ENCODE measurements around the gene ENPP3. TPM values are rescaled to one million over a fixed set of nuclear protein-coding genes. Genes with fewer than 3 reads are reported as not detected.

Gene ENPP3
- total RNA-seq, 2 experiments from 2014 or later, result 1.3 to 2.3 TPM

DNA sequence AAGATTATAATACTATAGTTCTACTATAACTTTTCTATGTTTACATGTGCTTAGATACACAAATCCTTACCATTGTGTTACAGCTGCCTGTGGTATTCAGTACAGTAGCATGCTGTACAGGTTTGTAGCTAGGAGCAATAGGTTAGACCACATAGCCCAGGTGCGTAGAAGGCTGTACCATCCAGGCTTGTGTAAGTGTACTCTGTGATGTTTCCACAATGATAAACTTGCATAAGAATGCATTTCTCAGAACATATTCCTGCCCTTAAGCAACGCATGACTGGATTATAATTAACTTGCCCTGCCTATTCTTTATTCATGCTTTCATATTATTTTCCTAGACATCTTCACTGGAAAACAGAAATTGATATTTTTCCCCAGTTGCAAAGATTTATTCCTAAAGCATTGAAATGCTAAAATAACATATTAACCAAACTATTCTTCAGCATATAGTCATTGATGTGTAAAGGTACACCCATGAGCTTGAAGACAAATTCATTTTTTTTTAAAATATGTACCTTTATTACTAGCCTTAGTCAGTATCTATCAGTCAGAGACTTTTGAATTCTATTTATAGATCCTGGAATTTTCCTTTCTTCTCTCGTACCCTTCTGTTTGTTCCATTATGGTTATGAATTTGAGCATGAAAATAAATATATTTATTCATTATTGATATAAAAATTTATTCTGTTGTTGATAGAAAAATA lies 80.9 kb downstream of the ENPP3 start:
- H3K27ac ChIP-seq (ENCODE audit: low read depth, low read length, poor library complexity, severe bottlenecking), result no peak overlapping the region
- H3K9me2 ChIP-seq (ENCODE audit: insufficient read depth, low read length), result no peaks in the 10 kb centered on the region
- BruUV-seq (replicated peaks), result no TSS peak
- H3K4me1 ChIP-seq (ENCODE audit: insufficient read depth, low read length, poor library complexity, severe bottlenecking), result no peaks in the 10 kb centered on the region
- H3K79me2 ChIP-seq (ENCODE audit: insufficient read depth, low read depth, low read length), result no peaks in the 10 kb centered on the region
- H3K9me3 ChIP-seq (ENCODE audit: low read length), result no peaks in the 10 kb centered on the region
- H3K4me3 ChIP-seq (ENCODE audit: low read depth, low read length, poor library complexity, severe bottlenecking), result no peak overlapping the region
- H4K20me1 ChIP-seq (ENCODE audit: insufficient read depth, low read length), result no peaks in the 10 kb centered on the region
- CTCF ChIA-PET (ENCODE audit: unreplicated experiment), result interaction anchor here (0.5 kb wide), 1 partner anchor 42 kb away, joined by 3 read pairs; no protein-coding TSS in a partner anchor
- no peaks in the 10 kb centered on the region for H3K36me3 ChIP-seq (ENCODE audit: insufficient read depth, low read length)
- POLR2A ChIA-PET, result interaction anchor here (0.7 to 2.3 kb wide), 2 partner anchors 10 to 477 kb away, joined by 4 to 11 read pairs; no protein-coding TSS in a partner anchor
- no peak overlapping the region for H3K4me2 ChIP-seq (ENCODE audit: low read length)
- DNase-seq (ENCODE audit: low spot score), result no peak
- intact Hi-C loops (cut with micrococcal nuclease; ENCODE audit: unreplicated experiment), result no loop called here
- no peak overlapping the region for H2AFZ ChIP-seq (ENCODE audit: low read length)
- TF ChIP-seq, protein P1, sequence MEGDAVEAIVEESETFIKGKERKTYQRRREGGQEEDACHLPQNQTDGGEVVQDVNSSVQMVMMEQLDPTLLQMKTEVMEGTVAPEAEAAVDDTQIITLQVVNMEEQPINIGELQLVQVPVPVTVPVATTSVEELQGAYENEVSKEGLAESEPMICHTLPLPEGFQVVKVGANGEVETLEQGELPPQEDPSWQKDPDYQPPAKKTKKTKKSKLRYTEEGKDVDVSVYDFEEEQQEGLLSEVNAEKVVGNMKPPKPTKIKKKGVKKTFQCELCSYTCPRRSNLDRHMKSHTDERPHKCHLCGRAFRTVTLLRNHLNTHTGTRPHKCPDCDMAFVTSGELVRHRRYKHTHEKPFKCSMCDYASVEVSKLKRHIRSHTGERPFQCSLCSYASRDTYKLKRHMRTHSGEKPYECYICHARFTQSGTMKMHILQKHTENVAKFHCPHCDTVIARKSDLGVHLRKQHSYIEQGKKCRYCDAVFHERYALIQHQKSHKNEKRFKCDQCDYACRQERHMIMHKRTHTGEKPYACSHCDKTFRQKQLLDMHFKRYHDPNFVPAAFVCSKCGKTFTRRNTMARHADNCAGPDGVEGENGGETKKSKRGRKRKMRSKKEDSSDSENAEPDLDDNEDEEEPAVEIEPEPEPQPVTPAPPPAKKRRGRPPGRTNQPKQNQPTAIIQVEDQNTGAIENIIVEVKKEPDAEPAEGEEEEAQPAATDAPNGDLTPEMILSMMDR (conservative IDR thresholded peaks at IDR 0.05; ENCODE audit: low read length), result no peak
- no peak for TF ChIP-seq EZH2phosphoT487 (IDR thresholded peaks at IDR 0.05; ENCODE audit: borderline replicate concordance, low read depth, low read length)

DNA sequence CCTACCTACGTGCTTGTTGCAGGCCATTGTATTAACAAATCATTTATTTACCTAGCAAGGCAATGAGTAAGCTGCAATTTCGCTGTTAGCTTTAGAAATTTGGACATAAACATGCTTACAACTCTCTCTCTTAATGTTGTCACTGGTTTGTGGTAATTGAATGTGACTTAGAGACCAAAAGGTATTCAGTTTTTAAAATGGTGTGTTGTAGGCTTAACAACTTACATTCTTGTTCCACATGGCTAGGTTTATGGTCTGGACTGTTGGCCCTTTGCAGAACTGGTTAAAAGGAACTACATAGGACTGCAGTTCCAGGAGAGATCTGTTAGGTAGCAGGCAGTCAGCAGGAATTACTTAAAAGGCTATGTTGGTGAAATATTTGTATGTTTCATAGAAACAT lies 84.1 kb downstream of the ENPP3 start:
- Histone ChIP-seq H3K4me2 (ENCODE audit: low read length) (no peak overlapping the region), H3K4me1 (ENCODE audit: insufficient read depth, low read length, poor library complexity, severe bottlenecking) (no peaks in the 10 kb centered on the region), H2AFZ (ENCODE audit: low read length) (no peak overlapping the region), H3K36me3 (ENCODE audit: insufficient read depth, low read length) (no peaks in the 10 kb centered on the region), H3K9me2 (ENCODE audit: insufficient read depth, low read length) (no peaks in the 10 kb centered on the region), H3K4me3 (ENCODE audit: low read depth, low read length, poor library complexity, severe bottlenecking) (no peak overlapping the region), H3K79me2 (ENCODE audit: insufficient read depth, low read depth, low read length) (no peaks in the 10 kb centered on the region), H4K20me1 (ENCODE audit: insufficient read depth, low read length) (no peaks in the 10 kb centered on the region), H3K27ac (ENCODE audit: low read depth, low read length, poor library complexity, severe bottlenecking) (no peak overlapping the region), H3K9me3 (ENCODE audit: low read length) (no peaks in the 10 kb centered on the region)
- BruUV-seq (replicated peaks), result no TSS peak
- POLR2A ChIA-PET, result interaction anchor here (0.9 to 2.0 kb wide), 3 partner anchors 11 to 33 kb away, joined by 3 to 8 read pairs (median 5); no protein-coding TSS in a partner anchor
- no peak for DNase-seq (ENCODE audit: low spot score)
- TF ChIP-seq EZH2phosphoT487 (IDR thresholded peaks at IDR 0.05; ENCODE audit: borderline replicate concordance, low read depth, low read length), result no peak
- TF ChIP-seq, protein P1 (conservative IDR thresholded peaks at IDR 0.05; ENCODE audit: low read length), result no peak
- CTCF ChIA-PET (ENCODE audit: unreplicated experiment), result no interaction called here
- intact Hi-C loops (cut with micrococcal nuclease; ENCODE audit: unreplicated experiment), result no loop called here

DNA sequence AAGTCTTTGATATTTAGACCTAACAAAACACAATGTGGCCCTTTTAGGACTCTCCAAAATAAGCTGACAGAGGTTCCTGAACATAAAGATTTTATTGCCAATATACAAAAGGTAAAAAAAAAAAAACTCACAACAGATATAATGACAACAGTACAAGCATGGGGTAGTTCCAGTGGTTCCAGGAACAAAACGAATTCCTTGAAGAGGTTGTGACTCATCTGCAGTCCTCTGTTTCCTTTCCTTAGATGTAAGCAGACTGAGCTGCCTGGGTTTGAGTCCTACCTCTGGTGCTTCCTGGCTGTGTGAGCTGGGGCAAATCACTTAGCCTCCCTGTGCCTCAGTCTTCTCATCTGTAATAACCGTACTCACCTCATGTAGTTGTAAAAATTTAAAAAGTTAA lies 87.0 kb downstream of the ENPP3 start:
- ChIA-PET CTCF (ENCODE audit: unreplicated experiment) (no interaction called here), POLR2A (interaction anchor here (0.9 kb wide), 1 partner anchor 8 kb away, joined by 3 read pairs; no protein-coding TSS in a partner anchor)
- no peak overlapping the region for H3K4me2 ChIP-seq (ENCODE audit: low read length)
- H3K9me2 ChIP-seq (ENCODE audit: insufficient read depth, low read length), result no peaks in the 10 kb centered on the region
- no TSS peak for BruUV-seq (replicated peaks)
- H3K36me3 ChIP-seq (ENCODE audit: insufficient read depth, low read length), result no peaks in the 10 kb centered on the region
- TF ChIP-seq, protein P1 (conservative IDR thresholded peaks at IDR 0.05; ENCODE audit: low read length), result no peak
- no peak for TF ChIP-seq EZH2phosphoT487 (IDR thresholded peaks at IDR 0.05; ENCODE audit: borderline replicate concordance, low read depth, low read length)
- no peak for DNase-seq (ENCODE audit: low spot score)
- no peaks in the 10 kb centered on the region for H3K79me2 ChIP-seq (ENCODE audit: insufficient read depth, low read depth, low read length)
- no peak overlapping the region for H3K4me3 ChIP-seq (ENCODE audit: low read depth, low read length, poor library complexity, severe bottlenecking)
- intact Hi-C loops (cut with micrococcal nuclease; ENCODE audit: unreplicated experiment), result no loop called here
- no peak overlapping the region for H3K27ac ChIP-seq (ENCODE audit: low read depth, low read length, poor library complexity, severe bottlenecking)
- H4K20me1 ChIP-seq (ENCODE audit: insufficient read depth, low read length), result no peaks in the 10 kb centered on the region
- no peaks in the 10 kb centered on the region for H3K4me1 ChIP-seq (ENCODE audit: insufficient read depth, low read length, poor library complexity, severe bottlenecking)
- H2AFZ ChIP-seq (ENCODE audit: low read length), result no peak overlapping the region
- H3K9me3 ChIP-seq (ENCODE audit: low read length), result no peaks in the 10 kb centered on the region

Measured in OCI-LY7 (cell line).